Heart left ventricle (tissue), 13 donors: ENCODE measurements around the gene RPTOR.

Experiments
- POLR2A ChIP-seq, 2 donors: fragments of 450-650 bp; IDR thresholded peaks; one replicate each; pipeline ENCODE4 v1.6.1; 2017; ENCODE audit warnings: antibody characterized with exemption in 2 of 2, mild to moderate bottlenecking in 2 of 2, moderate library complexity in 2 of 2
- TF ChIP-seq, protein P1 (sequence below), 12 donors: fragments of 200-600 bp; sonication (generic) in 4 of 12; IDR thresholded peaks; one replicate each; pipeline versions ENCODE4 v1.5.0 to v1.8.0; 2018 to 2022; ENCODE audit warnings: antibody characterized with exemption in 12 of 12, mild to moderate bottlenecking in 5 of 12
- donor health status: ischemic (EF 13 %, LVEDD 7.1; RV severe dilation, severe dysfunction).
- donor health status: DM: no; HTN: yes; CAD: no.
- donor health status: DM: no; HTN: no; CAD: no.
- donor health status: ischemic (EF 25% LVEDD 6.9; RV normal size, moderate dysfunction).
- donor health status: ischemic (EF 25% LVEDD 5.7; RV mildly dilated, moderate dysfunction).
- donor health status: ischemic (EF 35%, LVEDD 5.7; RV mildly dilated, moderate dysfunction).
- donor health status: nonischemic (EF 11% LVEDD 7.7; RV severe dilation, severe dysfunction).
- donor health status: DM: yes; HTN: yes; CAD: no.
- donor health status: PGD.
- donor health status: ischemic (EF 29% LVEDD 5.4; RV normal size, mild dysfunction).
- donor health status: nonischemic (EF 23%, LVEDD 6.1; RV moderate dilation, normal function).

DNA sequence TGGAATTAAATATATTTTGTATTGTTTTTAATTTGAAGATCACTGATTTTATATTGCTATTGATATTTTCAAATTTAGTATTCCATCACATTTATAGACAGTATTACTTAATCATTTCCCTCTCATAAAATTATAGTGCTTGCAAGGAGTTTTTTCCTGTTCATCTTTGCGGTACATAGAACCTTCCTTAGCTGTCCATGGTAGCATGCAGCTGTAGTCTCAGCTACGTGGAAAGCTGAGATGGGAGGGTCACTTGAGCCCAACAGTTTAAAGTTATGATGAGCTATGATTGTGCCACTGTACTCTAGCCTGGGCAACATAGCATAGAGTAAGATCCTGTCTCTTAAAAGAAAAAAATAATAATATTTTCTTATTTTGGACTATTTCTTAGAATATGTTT is 231.2 kb downstream of the RPTOR start:
- TF ChIP-seq, protein P1, sequence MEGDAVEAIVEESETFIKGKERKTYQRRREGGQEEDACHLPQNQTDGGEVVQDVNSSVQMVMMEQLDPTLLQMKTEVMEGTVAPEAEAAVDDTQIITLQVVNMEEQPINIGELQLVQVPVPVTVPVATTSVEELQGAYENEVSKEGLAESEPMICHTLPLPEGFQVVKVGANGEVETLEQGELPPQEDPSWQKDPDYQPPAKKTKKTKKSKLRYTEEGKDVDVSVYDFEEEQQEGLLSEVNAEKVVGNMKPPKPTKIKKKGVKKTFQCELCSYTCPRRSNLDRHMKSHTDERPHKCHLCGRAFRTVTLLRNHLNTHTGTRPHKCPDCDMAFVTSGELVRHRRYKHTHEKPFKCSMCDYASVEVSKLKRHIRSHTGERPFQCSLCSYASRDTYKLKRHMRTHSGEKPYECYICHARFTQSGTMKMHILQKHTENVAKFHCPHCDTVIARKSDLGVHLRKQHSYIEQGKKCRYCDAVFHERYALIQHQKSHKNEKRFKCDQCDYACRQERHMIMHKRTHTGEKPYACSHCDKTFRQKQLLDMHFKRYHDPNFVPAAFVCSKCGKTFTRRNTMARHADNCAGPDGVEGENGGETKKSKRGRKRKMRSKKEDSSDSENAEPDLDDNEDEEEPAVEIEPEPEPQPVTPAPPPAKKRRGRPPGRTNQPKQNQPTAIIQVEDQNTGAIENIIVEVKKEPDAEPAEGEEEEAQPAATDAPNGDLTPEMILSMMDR (IDR thresholded peaks at IDR 0.05): no peak
- TF ChIP-seq POLR2A (IDR thresholded peaks at IDR 0.05): no peak
